Gastroesophageal sphincter (tissue), 4 donors: ENCODE results near the gene PCYT1B. TPM values are rescaled to one million over a fixed set of nuclear protein-coding genes. Genes with fewer than 3 reads are reported as not detected.

ENCODE experiments used
- ATAC-seq: fragments of 150-250 bp; one replicate; pipeline ENCODE4 v1.9.1; 2016; ENCODE audit warnings: mild to moderate bottlenecking, moderate library complexity
- H3K27ac ChIP-seq, 4 donors: fragments of 200-600 bp; sonication (generic) in 3 of 4; 1 replicate in 3 of 4; 2 replicates in 1 of 4; pipeline ENCODE4 v1.5.1; 2016 to 2019
- H3K27me3 ChIP-seq: fragments of 200-600 bp; sonication (generic); one replicate; pipeline ENCODE4 v1.5.1; 2019
- H3K36me3 ChIP-seq, 2 donors: fragments of 200-600 bp; sonication (generic); one replicate each; pipeline ENCODE4 v1.5.1; 2019; ENCODE audit warnings: control low read depth in 1 of 2
- H3K4me1 ChIP-seq, 3 donors: fragments of 200-600 bp; sonication (generic); 1 replicate in 2 of 3; 2 replicates in 1 of 3; pipeline ENCODE4 v1.5.1; 2016 to 2019; ENCODE audit warnings: control low read depth in 2 of 3
- H3K4me3 ChIP-seq, 2 donors: fragments of 200-600 bp; sonication (generic); one replicate each; pipeline ENCODE4 v1.5.1; 2019; ENCODE audit warnings: mild to moderate bottlenecking in 1 of 2, moderate library complexity in 1 of 2
- H3K9me3 ChIP-seq, 3 donors: fragments of 200-600 bp; sonication (generic); one replicate each; pipeline ENCODE4 v1.5.1; 2017 to 2019; ENCODE audit warnings: control low read depth in 2 of 3
- EP300 ChIP-seq: sonication (generic); formaldehyde crosslinking; IDR thresholded peaks from one replicate; pipeline ENCODE4 v1.6.1; 2017; ENCODE audit warnings: antibody characterized with exemption, mild to moderate bottlenecking
- POLR2A ChIP-seq, 2 donors: fragments of 450-650 bp; IDR thresholded peaks; one replicate each; pipeline ENCODE4 v1.6.1; 2017; ENCODE audit warnings: antibody characterized with exemption in 2 of 2, mild to moderate bottlenecking in 2 of 2, moderate library complexity in 1 of 2
- POLR2AphosphoS5 ChIP-seq: sonication (generic); formaldehyde crosslinking; IDR thresholded peaks from one replicate; pipeline ENCODE4 v1.6.1; 2017; ENCODE audit warnings: antibody characterized with exemption
- WGBS, 2 donors: methylation state at CpG; one replicate each; pipeline ENCODE4 v1.1.5; 2018; ENCODE audit warnings: low coverage in 1 of 2; 5-methylcytosine and 5-hydroxymethylcytosine counted together
- total RNA-seq, 4 donors: library from RNA; depleted of rRNA; stranded (reverse); fragments of >200 nt; gene quantifications; one replicate each; pipeline ENCODE4 v1.1.0, GENCODE V29; 2016
- TF ChIP-seq, protein P1 (sequence below), 4 experiments: fragments of 200-600 bp in 2 of 4; fragments of 450-650 bp in 2 of 4; sonication (generic) in 1 of 4; IDR thresholded peaks; one replicate each; pipeline ENCODE4 v1.5.1; 2017 to 2019; ENCODE audit warnings: antibody characterized with exemption in 4 of 4, mild to moderate bottlenecking in 2 of 4, moderate library complexity in 2 of 4

PCYT1B gene
- total RNA-seq, 4 donors from 2014 or later, result 1.6 to 12.5 (median 4.6) TPM

DNA sequence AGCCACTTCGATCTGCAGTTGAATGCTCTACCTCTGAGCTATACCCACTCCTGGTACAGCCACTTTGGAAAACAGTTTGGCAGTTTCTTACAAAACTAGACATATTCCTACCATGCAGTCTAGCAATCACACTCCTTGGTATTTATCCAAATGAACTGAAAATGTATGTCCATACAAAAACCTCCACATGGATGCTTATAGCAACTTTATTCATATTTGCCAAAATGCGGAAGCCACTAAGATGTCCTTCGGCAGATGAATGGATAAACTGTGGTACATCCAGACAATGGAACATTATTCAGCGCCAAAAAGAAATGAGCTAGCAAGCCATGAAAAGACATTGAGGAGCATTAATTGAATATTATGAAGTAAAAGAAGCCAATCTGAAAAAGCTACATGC is 45.3 kb downstream of the PCYT1B start:
- H3K4me3 ChIP-seq, result no peak overlapping the region
- H3K36me3 ChIP-seq, result no peaks in the 10 kb centered on the region
- H3K4me1 ChIP-seq, result no peaks in the 10 kb centered on the region
- ATAC-seq, result no peak
- 79 to 92% methylated on average over 2 to 4 of the region's 4 CpGs for WGBS, 2 donors
- no peaks in the 10 kb centered on the region for H3K27me3 ChIP-seq
- no peak overlapping the region for H3K27ac ChIP-seq
- TF ChIP-seq POLR2A (IDR thresholded peaks at IDR 0.05), result no peak
- TF ChIP-seq EP300, result no peak
- TF ChIP-seq POLR2AphosphoS5, result no peak
- TF ChIP-seq, protein P1, sequence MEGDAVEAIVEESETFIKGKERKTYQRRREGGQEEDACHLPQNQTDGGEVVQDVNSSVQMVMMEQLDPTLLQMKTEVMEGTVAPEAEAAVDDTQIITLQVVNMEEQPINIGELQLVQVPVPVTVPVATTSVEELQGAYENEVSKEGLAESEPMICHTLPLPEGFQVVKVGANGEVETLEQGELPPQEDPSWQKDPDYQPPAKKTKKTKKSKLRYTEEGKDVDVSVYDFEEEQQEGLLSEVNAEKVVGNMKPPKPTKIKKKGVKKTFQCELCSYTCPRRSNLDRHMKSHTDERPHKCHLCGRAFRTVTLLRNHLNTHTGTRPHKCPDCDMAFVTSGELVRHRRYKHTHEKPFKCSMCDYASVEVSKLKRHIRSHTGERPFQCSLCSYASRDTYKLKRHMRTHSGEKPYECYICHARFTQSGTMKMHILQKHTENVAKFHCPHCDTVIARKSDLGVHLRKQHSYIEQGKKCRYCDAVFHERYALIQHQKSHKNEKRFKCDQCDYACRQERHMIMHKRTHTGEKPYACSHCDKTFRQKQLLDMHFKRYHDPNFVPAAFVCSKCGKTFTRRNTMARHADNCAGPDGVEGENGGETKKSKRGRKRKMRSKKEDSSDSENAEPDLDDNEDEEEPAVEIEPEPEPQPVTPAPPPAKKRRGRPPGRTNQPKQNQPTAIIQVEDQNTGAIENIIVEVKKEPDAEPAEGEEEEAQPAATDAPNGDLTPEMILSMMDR (IDR thresholded peaks at IDR 0.05), result no peak
- H3K9me3 ChIP-seq, result no peaks in the 10 kb centered on the region

DNA sequence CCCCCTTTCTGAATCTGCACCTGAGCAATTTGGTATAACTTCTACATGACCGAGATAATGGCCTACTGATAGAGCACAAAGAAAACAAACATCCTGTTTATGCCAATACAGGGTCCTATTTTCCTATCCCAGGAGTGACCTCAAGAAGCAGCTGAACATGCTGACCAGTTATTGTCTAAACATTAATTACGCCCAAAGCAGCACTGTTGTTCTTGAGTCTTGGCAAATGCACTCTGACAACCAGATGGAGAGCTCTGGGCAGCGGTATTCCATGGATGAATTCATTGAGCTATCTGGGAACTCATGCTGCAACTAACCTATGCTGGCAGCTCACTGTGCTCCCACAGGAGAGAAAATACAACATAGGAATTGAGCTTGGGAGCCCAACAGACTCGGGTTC is 52.6 kb downstream of the PCYT1B start:
- Histone ChIP-seq H3K4me1 (no peaks in the 10 kb centered on the region), H3K4me3 (no peak overlapping the region), H3K27ac (no peak overlapping the region), H3K36me3 (no peaks in the 10 kb centered on the region), H3K9me3 (no peaks in the 10 kb centered on the region), H3K27me3 (no peaks in the 10 kb centered on the region)
- WGBS, 2 donors, result 63 to 90% methylated on average over 2 to 4 of the region's 4 CpGs
- ATAC-seq, result no peak
- TF ChIP-seq POLR2AphosphoS5 (no peak), POLR2A (IDR thresholded peaks at IDR 0.05) (no peak)
- TF ChIP-seq, protein P1 (IDR thresholded peaks at IDR 0.05), result no peak

DNA sequence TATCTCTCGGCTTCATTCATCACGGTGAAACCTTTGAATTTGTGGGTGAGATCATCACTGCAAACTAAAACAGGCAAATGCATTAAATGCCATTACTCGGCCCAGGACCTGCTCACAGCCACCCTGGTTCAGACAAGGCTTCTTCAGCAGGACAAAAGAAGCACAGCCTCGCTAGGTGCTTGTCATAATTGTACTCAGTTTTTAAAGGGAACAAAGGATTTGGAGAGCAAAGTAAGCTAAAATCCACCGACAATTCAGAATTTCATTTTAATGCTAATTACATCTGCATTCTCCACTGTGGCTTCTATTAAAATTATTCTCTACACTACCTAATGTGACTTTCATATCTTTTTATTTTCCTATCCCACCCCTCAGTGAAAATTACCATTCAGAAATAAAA is 57.0 kb downstream of the PCYT1B start:
- no peak for ATAC-seq
- H3K36me3 ChIP-seq, result no peaks in the 10 kb centered on the region
- H3K9me3 ChIP-seq, result no peaks in the 10 kb centered on the region
- no peaks in the 10 kb centered on the region for H3K4me1 ChIP-seq
- WGBS, 2 donors, result 71 to 84% methylated on average over 3 of the region's 5 CpGs
- H3K4me3 ChIP-seq, result no peak overlapping the region
- TF ChIP-seq EP300 (no peak), POLR2A (IDR thresholded peaks at IDR 0.05) (no peak), POLR2AphosphoS5 (no peak)
- TF ChIP-seq, protein P1 (IDR thresholded peaks at IDR 0.05), result no peak
- H3K27ac ChIP-seq, result no peak overlapping the region
- H3K27me3 ChIP-seq, result no peaks in the 10 kb centered on the region

DNA sequence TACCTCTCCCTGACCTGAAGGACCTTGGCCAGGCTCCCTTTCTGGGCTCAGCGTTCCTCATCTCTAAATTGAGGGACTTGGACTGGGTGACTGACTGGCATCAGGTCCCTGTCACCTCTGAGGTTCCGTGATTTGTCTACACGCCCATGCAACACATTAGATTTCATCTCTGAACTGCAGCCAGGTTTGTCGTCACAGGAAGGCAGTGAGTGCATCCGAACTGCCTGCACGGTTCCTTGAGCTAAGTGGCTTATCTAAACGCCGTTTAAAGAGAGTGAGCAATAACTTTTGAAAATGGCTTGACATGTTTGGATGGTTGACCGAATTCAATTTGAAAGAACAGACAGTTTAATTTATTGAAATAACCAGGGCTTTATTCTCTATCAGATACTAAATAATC is 70.1 kb downstream of the PCYT1B start:
- no peak for ATAC-seq
- no peak for TF ChIP-seq POLR2A (IDR thresholded peaks at IDR 0.05)
- TF ChIP-seq, protein P1 (IDR thresholded peaks at IDR 0.05), result no peak
- no peak for TF ChIP-seq POLR2AphosphoS5
- TF ChIP-seq EP300, result no peak
- Histone ChIP-seq H3K9me3 (no peaks in the 10 kb centered on the region), H3K36me3 (no peaks in the 10 kb centered on the region), H3K27me3 (no peaks in the 10 kb centered on the region), H3K27ac (no peak overlapping the region), H3K4me1 (no peaks in the 10 kb centered on the region), H3K4me3 (no peak overlapping the region)
- WGBS, 2 donors, result 86% methylated on average over 1 of the region's 9 CpGs; no CpG with 5 or more reads in 1 of the 2 donors

DNA sequence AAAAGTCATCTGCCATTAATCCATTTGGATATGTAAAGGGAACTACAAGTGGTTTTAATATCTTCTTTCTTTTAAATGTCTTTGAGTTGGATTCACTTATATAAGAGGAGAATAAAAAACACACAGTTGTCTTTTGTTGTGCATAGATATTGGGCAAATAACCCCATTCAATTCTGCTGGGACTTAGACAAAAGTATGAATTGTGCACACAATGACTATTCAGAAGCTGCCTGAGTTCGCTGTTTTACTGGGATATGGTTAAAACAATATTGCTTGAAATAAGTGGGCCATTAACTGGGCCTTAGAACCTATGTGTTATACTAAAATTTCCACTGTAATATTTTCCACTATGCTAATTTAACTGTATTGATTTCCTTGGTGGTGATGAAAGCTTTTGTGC is 71.7 kb downstream of the PCYT1B start:
- H3K27me3 ChIP-seq, result no peaks in the 10 kb centered on the region
- no peak for ATAC-seq
- 57 to 79% methylated on average over 1 of the region's 1 CpG for WGBS, 2 donors
- H3K27ac ChIP-seq, result no peak overlapping the region
- no peaks in the 10 kb centered on the region for H3K36me3 ChIP-seq
- H3K9me3 ChIP-seq, result no peaks in the 10 kb centered on the region
- TF ChIP-seq POLR2AphosphoS5 (no peak), EP300 (no peak), POLR2A (IDR thresholded peaks at IDR 0.05) (no peak)
- TF ChIP-seq, protein P1 (IDR thresholded peaks at IDR 0.05), result no peak
- no peaks in the 10 kb centered on the region for H3K4me1 ChIP-seq
- H3K4me3 ChIP-seq, result no peak overlapping the region
